IPS-NIHi11 (cell line): ENCODE results near the gene LHFPL2.

ENCODE experiments used
- DNase-seq: peaks from one replicate; pipeline ENCODE4 v3.0.0; 2012; ENCODE audit warnings: mixed read lengths, low spot score

LHFPL2 gene

DNA sequence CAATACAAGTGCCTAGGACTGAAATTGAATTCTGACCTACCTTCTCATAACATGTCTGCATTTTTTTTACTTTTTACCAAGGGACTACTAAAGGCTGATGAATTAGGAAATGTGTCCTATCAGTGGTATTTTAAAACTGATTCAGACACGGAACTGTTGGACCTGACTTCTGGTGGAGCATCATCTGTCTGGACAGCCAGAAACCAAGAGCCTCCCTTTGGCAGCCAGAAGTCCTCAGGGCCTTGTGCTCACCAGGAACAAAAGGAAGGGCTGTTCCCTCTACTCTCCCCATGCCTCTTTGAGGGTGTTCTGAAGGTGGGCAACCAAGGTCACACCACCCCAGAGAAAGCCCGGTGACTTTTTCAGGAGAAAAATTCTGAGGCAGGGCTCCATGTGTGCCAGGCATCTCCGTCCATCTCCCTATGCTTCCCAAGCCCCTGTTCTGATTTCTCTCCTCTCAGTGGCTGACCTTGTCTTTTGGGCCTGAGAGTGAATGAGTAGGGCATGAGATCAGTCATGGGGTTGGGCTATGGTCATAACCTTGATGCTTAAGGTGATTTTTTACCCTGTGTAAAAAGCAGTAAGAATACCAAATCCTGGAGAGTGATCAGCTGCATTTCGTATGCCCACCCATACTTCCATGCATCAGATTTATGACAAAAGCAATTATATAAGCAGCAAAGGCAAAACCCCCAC, 144.5 kb downstream of the LHFPL2 start:
- no peak for DNase-seq

DNA sequence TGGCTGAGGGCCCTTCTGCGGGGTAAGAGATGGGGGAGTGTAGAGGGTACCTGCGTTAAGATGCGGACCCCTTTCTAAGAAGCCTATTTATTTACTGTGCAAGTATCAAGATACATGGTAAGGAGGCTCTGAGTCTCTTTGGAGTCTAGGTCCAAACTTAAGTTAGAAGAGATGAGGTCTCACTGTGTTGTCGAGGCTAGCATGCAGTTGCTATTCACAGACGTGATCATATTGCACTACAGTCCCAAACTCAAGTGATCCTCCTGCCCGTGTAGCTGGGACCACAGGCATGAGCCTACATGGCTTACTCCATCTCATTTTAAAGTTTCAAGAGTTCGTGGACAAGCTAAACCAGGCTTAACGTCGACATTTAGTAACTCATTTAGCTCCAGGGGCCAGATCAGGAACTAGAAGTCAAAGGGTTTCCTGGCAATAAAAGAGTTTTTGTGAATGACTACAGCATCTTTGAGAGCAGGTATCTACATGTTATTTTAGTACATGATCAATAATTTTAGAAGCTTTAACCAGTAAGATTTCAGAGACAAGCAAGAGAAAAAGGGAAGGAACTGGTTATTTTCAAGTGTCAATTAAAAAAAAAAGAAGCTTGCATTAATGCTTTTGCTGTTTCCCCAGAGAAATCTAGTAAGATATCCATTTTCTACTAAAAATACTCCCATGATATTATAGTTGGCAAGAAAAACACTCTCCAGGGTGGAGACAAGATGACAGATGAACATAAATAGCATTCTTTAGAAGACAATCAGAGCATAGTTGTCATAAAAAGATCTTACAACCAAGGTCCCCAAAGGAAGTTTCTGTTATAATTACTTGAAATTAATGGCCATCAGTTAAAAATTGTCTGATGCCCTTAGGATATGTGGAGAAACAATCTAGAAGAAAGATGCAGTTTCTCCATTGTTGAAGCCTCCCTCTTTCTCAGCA, 146.9 kb downstream of the LHFPL2 start:
- no peak for DNase-seq

DNA sequence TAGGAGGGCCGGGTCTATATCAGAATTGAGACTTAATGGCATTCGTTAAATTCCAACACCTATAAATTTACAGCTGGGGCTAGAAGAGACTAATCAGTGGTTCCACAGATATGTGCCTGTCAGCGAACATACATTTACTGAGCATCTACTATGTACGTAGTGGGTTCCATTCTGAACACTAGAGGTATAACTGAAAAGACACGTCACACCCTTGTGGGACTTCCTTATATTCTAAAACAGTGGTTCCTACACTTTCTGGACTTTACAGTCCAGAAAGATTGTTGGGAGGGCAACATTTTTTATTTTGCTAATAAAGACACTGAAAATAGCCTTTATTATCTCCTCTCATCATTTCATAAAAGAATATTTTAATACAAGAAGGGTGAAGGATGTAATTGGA, 147.7 kb downstream of the LHFPL2 start:
- DNase-seq: no peak

DNA sequence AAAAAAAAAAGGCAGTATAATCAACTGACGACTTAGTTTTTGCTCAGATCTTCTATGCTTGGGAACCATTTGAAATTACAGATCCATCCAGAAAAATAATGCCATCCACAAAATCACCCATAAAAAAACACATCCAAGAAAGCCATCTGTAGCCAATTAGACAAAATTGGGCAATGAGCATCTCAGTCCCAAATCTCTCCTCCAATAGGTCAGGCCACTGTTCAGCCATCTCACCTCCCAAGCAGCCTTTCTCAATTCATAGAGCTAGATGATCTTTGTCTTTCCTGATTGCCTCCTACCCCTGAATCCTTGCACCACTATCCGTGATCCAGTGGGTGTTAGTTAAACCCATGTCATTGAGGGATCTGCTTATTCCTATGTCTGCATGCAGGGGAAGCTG, 148.5 kb downstream of the LHFPL2 start:
- DNase-seq: no peak

GRCh38 chr5:78499485-78499884, 149.1 kb downstream of the LHFPL2 start:
- DNase-seq: no peak

- no peak for DNase-seq
These were observed 150.7 kb downstream of the LHFPL2 start for GRCh38 chr5:78497573-78498533.

DNA sequence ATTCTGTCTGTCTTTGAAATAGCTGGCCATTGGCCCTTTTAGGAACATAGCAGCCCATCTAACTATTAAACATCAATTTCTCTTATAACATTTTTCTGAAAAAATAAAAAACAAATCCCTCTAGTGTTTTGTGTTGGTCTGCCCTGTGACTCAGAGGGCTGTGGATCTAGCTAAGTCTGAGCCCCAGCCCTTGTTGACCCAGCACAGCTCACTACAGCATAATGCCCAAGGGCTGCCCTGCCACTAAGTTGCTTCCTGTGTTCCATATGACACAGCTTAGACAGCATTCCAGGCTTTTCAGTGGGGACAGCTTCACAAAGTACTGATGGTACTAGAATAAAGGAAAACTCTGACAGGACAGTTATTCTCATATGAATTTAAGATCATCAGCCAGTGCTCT, 152.2 kb downstream of the LHFPL2 start:
- DNase-seq: no peak

- DNase-seq: peak; percentile 49
These were observed 152.8 kb downstream of the LHFPL2 start for GRCh38 chr5:78495800-78496199.

GRCh38 chr5:78492650-78493049, 155.9 kb downstream of the LHFPL2 start:
- DNase-seq: no peak

- DNase-seq: no peak
These were observed 156.3 kb downstream of the LHFPL2 start for GRCh38 chr5:78492224-78492623.

DNA sequence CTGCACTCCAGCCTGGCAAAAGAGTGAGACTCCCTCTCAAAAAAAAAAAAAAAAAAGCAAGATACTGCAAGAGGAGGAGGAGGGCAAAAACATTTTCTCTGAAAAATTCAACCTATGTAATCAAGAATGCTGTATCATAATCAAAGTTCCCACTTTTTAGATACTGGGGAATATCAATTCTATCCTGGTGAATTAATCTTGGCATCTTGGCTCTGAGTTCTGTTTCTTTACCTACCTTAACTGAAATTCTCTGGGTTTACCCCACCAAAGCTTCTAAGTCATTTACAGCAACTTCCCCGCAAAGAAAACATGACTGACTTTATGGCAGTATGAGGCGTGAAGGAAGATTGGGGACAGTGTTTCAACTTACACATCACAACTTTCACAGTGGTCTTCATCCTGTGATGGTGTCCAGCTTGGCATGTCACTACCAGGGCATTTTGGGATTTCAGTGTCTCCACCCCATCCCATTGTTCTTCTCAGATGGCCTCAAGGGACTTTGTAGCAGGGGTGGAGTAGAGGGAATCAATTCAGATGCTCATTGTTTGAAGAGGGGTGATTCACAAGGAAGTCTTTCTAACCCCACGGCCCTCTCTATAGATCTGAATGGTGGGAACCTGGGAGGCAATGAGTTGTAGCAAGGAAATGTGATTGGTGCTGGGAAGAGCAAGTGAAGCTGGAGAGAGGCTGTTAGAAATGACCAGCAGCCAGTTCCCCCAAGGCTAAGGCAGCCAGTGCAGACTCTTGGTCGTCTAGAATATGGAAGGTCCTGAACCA, 157.7 kb downstream of the LHFPL2 start:
- no peak for DNase-seq

- no peak for DNase-seq
These were observed 160.7 kb downstream of the LHFPL2 start for GRCh38 chr5:78487846-78488245.

DNA sequence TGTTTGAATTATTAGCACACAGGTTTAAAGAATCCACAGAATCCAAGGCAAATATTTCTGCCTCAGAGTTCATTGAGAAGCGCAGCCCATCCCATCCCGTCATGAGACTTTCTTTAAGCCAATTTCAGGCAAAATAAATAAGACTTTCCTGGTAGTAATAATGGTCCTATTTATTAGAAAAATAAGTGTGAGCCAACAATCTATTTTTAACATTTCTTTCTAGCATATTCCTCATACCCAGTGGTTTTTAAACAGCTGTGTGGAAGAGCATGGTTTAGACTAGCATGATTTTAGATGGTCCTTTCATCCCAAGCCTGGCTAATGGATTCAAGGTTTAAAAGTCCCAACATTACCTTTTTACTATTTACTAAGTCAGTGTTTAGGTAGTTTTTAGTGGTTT, 162.4 kb downstream of the LHFPL2 start:
- DNase-seq: no peak

DNA sequence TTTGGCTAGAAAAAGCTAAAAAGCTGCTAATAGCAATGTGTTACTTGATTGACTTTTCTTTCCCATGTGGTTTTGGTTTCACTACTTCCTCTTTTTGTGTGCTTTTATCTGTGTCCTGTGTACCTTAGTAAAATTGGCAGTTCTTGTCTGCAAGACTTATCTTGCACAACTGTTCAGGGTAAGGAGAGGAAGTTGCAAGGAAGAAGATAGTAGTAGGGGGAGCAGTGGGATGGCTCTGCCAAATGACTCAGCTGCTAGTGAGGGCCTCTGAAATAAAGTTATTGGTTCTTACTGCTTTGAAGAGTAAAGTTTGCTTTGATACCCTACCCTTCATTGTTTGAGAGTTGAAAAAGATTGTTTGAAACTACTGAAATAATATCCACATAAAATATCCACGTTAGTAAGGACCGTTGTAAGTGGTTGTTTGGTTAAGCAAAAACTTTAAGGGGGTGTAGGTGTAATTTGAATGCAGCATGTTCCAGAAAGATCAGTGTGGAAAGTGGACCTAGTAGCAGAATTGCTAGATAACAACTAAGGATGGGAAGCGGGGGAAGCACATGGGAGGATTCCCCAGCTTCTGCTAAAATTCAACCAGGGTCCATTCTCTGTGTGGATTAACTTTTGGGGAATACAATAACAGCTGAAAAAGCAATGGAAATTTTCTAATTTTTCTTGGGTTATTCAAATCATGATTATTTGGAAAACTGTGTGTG, 164.6 kb downstream of the LHFPL2 start:
- no peak for DNase-seq

DNA sequence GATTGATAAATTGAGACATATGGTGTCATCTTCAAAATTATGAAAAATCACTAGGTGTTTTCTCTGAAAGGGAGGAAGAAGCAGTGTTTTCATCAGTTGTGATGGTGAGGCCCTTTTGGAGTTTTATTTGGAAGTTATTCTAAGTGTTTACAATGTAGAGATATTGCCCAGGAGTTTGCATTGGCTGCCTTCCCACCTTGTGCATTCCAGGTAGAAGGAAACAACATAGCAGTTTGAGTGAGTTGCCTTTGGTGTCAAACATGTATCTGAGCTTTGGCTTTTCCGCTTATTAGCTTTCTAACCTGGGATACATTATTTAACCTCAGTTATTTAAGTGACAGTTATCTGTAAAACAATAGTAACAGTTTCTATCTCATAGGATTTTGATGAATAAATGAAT, 165.6 kb downstream of the LHFPL2 start:
- no peak for DNase-seq

GRCh38 chr5:78476795-78477194, 171.8 kb downstream of the LHFPL2 start:
- no peak for DNase-seq

DNA sequence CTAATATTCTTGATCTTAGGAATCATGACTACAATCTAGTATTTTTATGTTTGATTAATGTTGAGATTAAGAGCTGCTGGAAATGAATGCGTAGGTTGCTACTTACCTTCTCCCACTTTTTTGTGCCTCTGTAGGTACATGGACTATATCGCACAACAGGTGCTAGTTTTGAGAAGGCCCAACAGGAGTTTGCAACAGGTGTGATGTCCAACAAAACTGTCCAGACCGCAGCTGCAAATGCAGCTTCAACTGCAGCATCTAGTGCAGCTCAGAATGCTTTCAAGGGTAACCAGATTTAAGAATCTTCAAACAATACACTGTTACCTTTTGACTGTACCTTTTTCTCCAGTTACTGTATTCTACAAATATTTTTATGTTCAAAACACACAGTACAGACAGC, 173.2 kb downstream of the LHFPL2 start:
- DNase-seq: no peak

DNA sequence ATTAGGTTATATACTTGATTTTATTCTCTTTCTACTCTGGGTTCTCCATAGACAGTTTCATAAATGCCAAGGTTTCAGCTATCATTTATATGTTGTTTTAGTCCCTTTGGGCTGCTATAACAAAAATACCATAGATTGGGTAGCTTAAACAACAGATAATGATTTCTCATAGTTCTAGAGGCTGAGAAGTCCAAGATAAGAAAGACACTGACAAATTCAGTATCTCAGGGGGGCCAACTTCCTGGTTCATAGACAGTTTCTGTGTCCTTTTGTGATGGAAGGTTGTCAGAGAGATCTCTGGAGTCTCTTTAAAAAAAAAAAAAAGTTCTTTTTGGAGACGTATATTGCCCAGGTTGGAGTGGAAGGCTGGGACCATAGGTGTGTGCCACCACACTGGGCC, 174.8 kb downstream of the LHFPL2 start:
- DNase-seq: no peak

GRCh38 chr5:78472469-78473106, 176.0 kb downstream of the LHFPL2 start:
- no peak for DNase-seq

- no peak for DNase-seq
These were observed 176.7 kb downstream of the LHFPL2 start for GRCh38 chr5:78471896-78472295.
